Measurements from ENCODE around the gene RASSF4. TPM values are rescaled to one million over a fixed set of nuclear protein-coding genes. Genes with fewer than 3 reads are reported as not detected.
A peak's percentile ranks its signal among the peaks of the same experiment; 100 is the strongest.

The RASSF4 gene
- total RNA-seq, 3 donors from 2014 or later, result 18.7 to 364 (median 41.1) TPM

GRCh38 chr10:44963772-44964633, 4.4 kb downstream of the RASSF4 start:
- intact Hi-C loops (cut with DNase I; ENCODE audit: low total_unique reads), result no loop called here
- peaks cover 7 to 18% of the 10 kb centered on the region in 2 donors for H3K4me1 ChIP-seq

GRCh38 chr10:44965104-44965503, 5.5 kb downstream of the RASSF4 start:
- Histone ChIP-seq H3K9me3 (no peaks in the 10 kb centered on the region), H3K27ac (peak overlapping the region; percentile 10 to 73), H3K27me3 (no peaks in the 10 kb centered on the region), H3K4me1 (peaks cover 7 to 27% of the 10 kb centered on the region in 2 donors), H3K4me3 (no peak overlapping the region), H3K36me3 (no peaks in the 10 kb centered on the region)
- DNase-seq (ENCODE audit: low spot score in 2 of 2), result no peak
- no peak for TF ChIP-seq POLR2A (IDR thresholded peaks at IDR 0.05)
- no peak for TF ChIP-seq CTCF (IDR thresholded peaks at IDR 0.05)
- TF ChIP-seq POLR2AphosphoS5 (IDR thresholded peaks at IDR 0.05), result no peak
- intact Hi-C loops (cut with DNase I; ENCODE audit: low total_unique reads), result no loop called here

More at GRCh38 chr10:44963772-44964633, 4.4 kb downstream of the RASSF4 start:
- H3K27ac ChIP-seq, result peak overlapping the region; percentile 73 to 83
- no peaks in the 10 kb centered on the region for H3K36me3 ChIP-seq
- DNase-seq (ENCODE audit: low spot score in 2 of 2), result peak in 1 of 2 donors; percentile 77
- TF ChIP-seq POLR2AphosphoS5 (IDR thresholded peaks at IDR 0.05) (peak in 2 of 3 donors; percentile 14 to 27), CTCF (IDR thresholded peaks at IDR 0.05) (no peak), POLR2A (IDR thresholded peaks at IDR 0.05) (no peak)
- H3K27me3 ChIP-seq, result no peaks in the 10 kb centered on the region
- H3K4me3 ChIP-seq, result peak overlapping the region; percentile 2 to 19 (median 6)
- H3K9me3 ChIP-seq, result no peaks in the 10 kb centered on the region

- TF ChIP-seq POLR2A (IDR thresholded peaks at IDR 0.05), result no peak
- no peak for TF ChIP-seq POLR2AphosphoS5 (IDR thresholded peaks at IDR 0.05)
- TF ChIP-seq CTCF (IDR thresholded peaks at IDR 0.05), result no peak
- Histone ChIP-seq H3K36me3 (no peaks in the 10 kb centered on the region), H3K4me3 (no peak overlapping the region), H3K27ac (peak overlapping the region in 1 of 2 donors; percentile 10), H3K9me3 (no peaks in the 10 kb centered on the region), H3K4me1 (peaks cover 7 to 27% of the 10 kb centered on the region in 2 donors), H3K27me3 (no peaks in the 10 kb centered on the region)
- DNase-seq (ENCODE audit: low spot score in 2 of 2), result no peak
- intact Hi-C loops (cut with DNase I; ENCODE audit: low total_unique reads), result no loop called here
These were observed 6.1 kb downstream of the RASSF4 start for GRCh38 chr10:44965651-44966097.

GRCh38 chr10:44966129-44966815, 6.7 kb downstream of the RASSF4 start:
- no peaks in the 10 kb centered on the region for H3K9me3 ChIP-seq
- no peak overlapping the region for H3K4me3 ChIP-seq
- TF ChIP-seq POLR2AphosphoS5 (IDR thresholded peaks at IDR 0.05) (no peak), POLR2A (IDR thresholded peaks at IDR 0.05) (no peak), CTCF (IDR thresholded peaks at IDR 0.05) (no peak)
- no peaks in the 10 kb centered on the region for H3K27me3 ChIP-seq
- no peak for DNase-seq (ENCODE audit: low spot score in 2 of 2)
- peaks cover 7 to 27% of the 10 kb centered on the region in 2 donors for H3K4me1 ChIP-seq
- no peaks in the 10 kb centered on the region for H3K36me3 ChIP-seq
- H3K27ac ChIP-seq, result no peak overlapping the region
- intact Hi-C loops (cut with DNase I; ENCODE audit: low total_unique reads), result no loop called here

Data from breast epithelium (tissue), 4 donors.